ENCODE data around the gene SPPL3. TPM values are rescaled to one million over a fixed set of nuclear protein-coding genes. Genes with fewer than 3 reads are reported as not detected.

Gene SPPL3
- total RNA-seq, 1 donor from 2014 or later = 25.8 TPM

- H3K9me3 ChIP-seq (ENCODE audit: low read depth) = no peaks in the 10 kb centered on the region
- no peak overlapping the region for H2AFZ ChIP-seq (replicated peaks)
- no peak overlapping the region for H3K27ac Mint-ChIP-seq
- no peak overlapping the region for H3K27ac ChIP-seq
- H3K4me3 Mint-ChIP-seq = no peak overlapping the region
- H3K9me3 Mint-ChIP-seq = no peaks in the 10 kb centered on the region
- H3K27me3 Mint-ChIP-seq (ENCODE audit: insufficient read depth, low read depth) = no peaks in the 10 kb centered on the region
- no peak overlapping the region for H3K9ac ChIP-seq
- H3F3A ChIP-seq (ENCODE audit: low read depth) = no peaks in the 10 kb centered on the region
- H3K36me3 Mint-ChIP-seq = peaks cover 9% of the 10 kb centered on the region
- TF ChIP-seq EZH2phosphoT487 (IDR thresholded peaks at IDR 0.05) = no peak
- H3K4me2 ChIP-seq = no peak overlapping the region
- H3K36me3 ChIP-seq = no peaks in the 10 kb centered on the region
- H3K79me2 ChIP-seq (ENCODE audit: low read depth) = peaks cover 96% of the 10 kb centered on the region
- DNase-seq (ENCODE audit: low spot score) = no peak
- no peaks in the 10 kb centered on the region for H3K4me1 Mint-ChIP-seq
- H3K4me1 ChIP-seq = peaks cover 5% of the 10 kb centered on the region
- no peak overlapping the region for H3K4me3 ChIP-seq
- peaks cover 63% of the 10 kb centered on the region for H4K20me1 ChIP-seq (ENCODE audit: low read depth)
- H3K27me3 ChIP-seq = no peaks in the 10 kb centered on the region
Observed at GRCh38 chr12:120885521-120885920, 18.6 kb downstream of the SPPL3 start.

- Mint-ChIP-seq H3K36me3 (peaks cover 9% of the 10 kb centered on the region), H3K4me3 (no peak overlapping the region), H3K9me3 (no peaks in the 10 kb centered on the region), H3K27me3 (ENCODE audit: insufficient read depth, low read depth) (no peaks in the 10 kb centered on the region), H3K4me1 (no peaks in the 10 kb centered on the region), H3K27ac (no peak overlapping the region)
- no peaks in the 10 kb centered on the region for H3K36me3 ChIP-seq
- peaks cover 96% of the 10 kb centered on the region for H3K79me2 ChIP-seq (ENCODE audit: low read depth)
- H3K9me3 ChIP-seq (ENCODE audit: low read depth) = no peaks in the 10 kb centered on the region
- peaks cover 57% of the 10 kb centered on the region for H4K20me1 ChIP-seq (ENCODE audit: low read depth)
- H3K27me3 ChIP-seq = no peaks in the 10 kb centered on the region
- H3K9ac ChIP-seq = no peak overlapping the region
- H3K27ac ChIP-seq = no peak overlapping the region
- peaks cover 5% of the 10 kb centered on the region for H3K4me1 ChIP-seq
- H3F3A ChIP-seq (ENCODE audit: low read depth) = no peaks in the 10 kb centered on the region
- H3K4me3 ChIP-seq = no peak overlapping the region
- TF ChIP-seq EZH2 (IDR thresholded peaks at IDR 0.05) (no peak), CTCF (IDR thresholded peaks at IDR 0.05) (no peak), EZH2phosphoT487 (IDR thresholded peaks at IDR 0.05) (no peak)
- no peak for DNase-seq (ENCODE audit: low spot score)
- no peak overlapping the region for H3K4me2 ChIP-seq
- H2AFZ ChIP-seq (replicated peaks) = no peak overlapping the region
Observed at GRCh38 chr12:120884644-120885043, 19.5 kb downstream of the SPPL3 start.

DNA sequence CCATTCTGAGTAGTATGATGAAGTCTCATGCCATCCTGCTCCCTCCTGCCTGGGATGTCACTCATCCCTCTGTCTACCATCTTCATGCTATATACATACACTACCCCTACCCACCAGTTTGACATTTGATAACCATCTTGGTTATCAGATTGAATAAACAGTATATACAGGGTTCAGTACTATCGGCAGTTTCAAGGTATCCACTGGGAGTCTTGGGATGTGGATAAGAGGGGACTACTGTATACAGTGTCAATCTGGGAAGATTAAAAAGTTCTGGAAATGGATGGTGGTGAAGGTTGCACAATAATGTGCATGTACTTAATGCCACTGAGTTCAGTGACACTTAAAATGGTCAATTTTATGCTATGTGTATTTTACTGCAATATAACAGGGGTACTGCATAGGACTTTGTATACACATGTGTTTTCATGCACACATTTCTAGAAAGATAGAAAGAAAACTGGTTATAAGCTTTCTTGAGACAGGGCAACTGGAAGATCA lies 22.1 kb downstream of the SPPL3 start:
- H4K20me1 ChIP-seq (ENCODE audit: low read depth) = peaks cover 41% of the 10 kb centered on the region
- H2AFZ ChIP-seq (replicated peaks) = no peak overlapping the region
- no peaks in the 10 kb centered on the region for H3K9me3 ChIP-seq (ENCODE audit: low read depth)
- TF ChIP-seq EZH2 (IDR thresholded peaks at IDR 0.05) (no peak), CTCF (IDR thresholded peaks at IDR 0.05) (no peak), EZH2phosphoT487 (IDR thresholded peaks at IDR 0.05) (no peak)
- no peak overlapping the region for H3K4me3 ChIP-seq
- H3F3A ChIP-seq (ENCODE audit: low read depth) = no peaks in the 10 kb centered on the region
- H3K36me3 ChIP-seq = no peaks in the 10 kb centered on the region
- H3K27me3 Mint-ChIP-seq (ENCODE audit: insufficient read depth, low read depth) = no peaks in the 10 kb centered on the region
- H3K4me1 ChIP-seq = peaks cover 5% of the 10 kb centered on the region
- no peak overlapping the region for H3K4me3 Mint-ChIP-seq
- peaks cover 95% of the 10 kb centered on the region for H3K79me2 ChIP-seq (ENCODE audit: low read depth)
- H3K27me3 ChIP-seq = no peaks in the 10 kb centered on the region
- no peak overlapping the region for H3K27ac ChIP-seq
- no peak overlapping the region for H3K9ac ChIP-seq
- peaks cover 2% of the 10 kb centered on the region for H3K9me3 Mint-ChIP-seq
- H3K4me1 Mint-ChIP-seq = no peaks in the 10 kb centered on the region
- H3K4me2 ChIP-seq = no peak overlapping the region
- peaks cover 7% of the 10 kb centered on the region for H3K36me3 Mint-ChIP-seq
- DNase-seq (ENCODE audit: low spot score) = no peak
- H3K27ac Mint-ChIP-seq = no peak overlapping the region

- peaks cover 5% of the 10 kb centered on the region for H3K9me3 Mint-ChIP-seq
- Histone ChIP-seq H3K4me3 (no peak overlapping the region), H3K9ac (no peak overlapping the region), H3K27me3 (no peaks in the 10 kb centered on the region), H3F3A (ENCODE audit: low read depth) (no peaks in the 10 kb centered on the region), H4K20me1 (ENCODE audit: low read depth) (peaks cover 22% of the 10 kb centered on the region), H2AFZ (replicated peaks) (no peak overlapping the region), H3K27ac (no peak overlapping the region), H3K36me3 (no peaks in the 10 kb centered on the region), H3K4me2 (no peak overlapping the region), H3K79me2 (ENCODE audit: low read depth) (peaks cover 92% of the 10 kb centered on the region), H3K4me1 (no peaks in the 10 kb centered on the region), H3K9me3 (ENCODE audit: low read depth) (no peaks in the 10 kb centered on the region)
- no peak for DNase-seq (ENCODE audit: low spot score)
- no peaks in the 10 kb centered on the region for H3K4me1 Mint-ChIP-seq
- TF ChIP-seq CTCF (IDR thresholded peaks at IDR 0.05) (no peak), EZH2 (IDR thresholded peaks at IDR 0.05) (no peak), EZH2phosphoT487 (IDR thresholded peaks at IDR 0.05) (no peak)
- H3K27me3 Mint-ChIP-seq (ENCODE audit: insufficient read depth, low read depth) = no peaks in the 10 kb centered on the region
- H3K4me3 Mint-ChIP-seq = no peak overlapping the region
- H3K36me3 Mint-ChIP-seq = peaks cover 6% of the 10 kb centered on the region
- H3K27ac Mint-ChIP-seq = no peak overlapping the region
Observed at GRCh38 chr12:120879718-120880300, 24.3 kb downstream of the SPPL3 start.
